PC-9 (cell line): ENCODE data around the gene SLC38A8. TPM values are rescaled to one million over a fixed set of nuclear protein-coding genes. Genes with fewer than 3 reads are reported as not detected.

Source experiments
- BruUV-seq: library from RNA; stranded (reverse); fragments of 400-500 nt; replicated peaks from 2 replicates; lab custom pipeline; 2021; lab: Mats Ljungman, UMichigan
- CTCF ChIA-PET: fragments of 300-600 bp; sonication (Branson Sonifier 250); formaldehyde crosslinking; loops from one replicate; lab custom pipeline; 2022; ENCODE audit warnings: antibody characterized with exemption; lab: Charles Lee
- POLR2A ChIA-PET: fragments of 300-600 bp; sonication (Branson Sonifier 250); formaldehyde crosslinking; loops from one replicate; lab custom pipeline; 2022; ENCODE audit warnings: antibody characterized with exemption; ENCODE audit not compliant: unreplicated experiment; lab: Charles Lee
- DNase-seq, 2 experiments: peaks; one replicate each; pipeline versions ENCODE4 v3.0.0 to v3.0.0-alpha.2; 2015 to 2022; ENCODE audit warnings: mixed read lengths in 1 of 2
- H2AFZ ChIP-seq: fragments of 200-600 bp; sonication (generic); 2 replicates; pipeline ENCODE4 v1.8.1; 2017; ENCODE audit warnings: antibody characterized with exemption
- H3F3A ChIP-seq: fragments of 200-600 bp; sonication (generic); 2 replicates; pipeline ENCODE4 v1.8.1; 2017; ENCODE audit warnings: antibody characterized with exemption, mild to moderate bottlenecking, low read depth; ENCODE audit not compliant: insufficient read depth
- H3K27ac ChIP-seq: fragments of 200-600 bp; sonication (generic); 2 replicates; pipeline ENCODE4 v1.6.1; 2016; ENCODE audit warnings: mixed run types
- H3K27me3 ChIP-seq: fragments of 200-600 bp; sonication (generic); 2 replicates; pipeline ENCODE4 v1.6.1; 2016; ENCODE audit warnings: low read depth, mixed run types; ENCODE audit not compliant: insufficient read depth
- H3K36me3 ChIP-seq: fragments of 200-600 bp; sonication (generic); 2 replicates; pipeline ENCODE4 v1.6.1; 2016; ENCODE audit warnings: low read depth, mixed run types
- H3K4me1 ChIP-seq: fragments of 200-600 bp; sonication (generic); replicated peaks from 2 replicates; pipeline ENCODE4 v1.6.1; 2016; ENCODE audit warnings: mixed run types; ENCODE audit not compliant: insufficient read depth
- H3K4me2 ChIP-seq: fragments of 200-600 bp; sonication (generic); 2 replicates; pipeline ENCODE4 v1.6.1; 2017; ENCODE audit warnings: mixed run types
- H3K4me3 ChIP-seq: fragments of 200-600 bp; sonication (generic); 2 replicates; pipeline ENCODE4 v1.6.1; 2016; ENCODE audit warnings: mixed run types
- H3K79me2 ChIP-seq: fragments of 200-600 bp; sonication (generic); 2 replicates; pipeline ENCODE4 v1.6.1; 2017; ENCODE audit warnings: low read depth, mixed run types
- H3K9me2 ChIP-seq: fragments of 200-600 bp; sonication (generic); 2 replicates; pipeline ENCODE4 v1.8.1; 2017; ENCODE audit warnings: mild to moderate bottlenecking; ENCODE audit not compliant: insufficient read depth
- H3K9me3 ChIP-seq: fragments of 200-600 bp; sonication (generic); 2 replicates; pipeline ENCODE4 v1.8.1; 2016; ENCODE audit warnings: low read depth; ENCODE audit not compliant: insufficient read depth
- H4K20me1 ChIP-seq: fragments of 200-600 bp; sonication (generic); 2 replicates; pipeline ENCODE4 v1.8.1; 2017; ENCODE audit not compliant: insufficient read depth
- CTCF ChIP-seq: fragments of 200-600 bp; sonication (generic); conservative IDR thresholded peaks from 2 replicates; pipeline ENCODE4 v1.6.1; 2017; ENCODE audit warnings: mixed run types, antibody characterized with exemption, mild to moderate bottlenecking, moderate library complexity
- EZH2 ChIP-seq: fragments of 200-600 bp; sonication (generic); IDR thresholded peaks from 2 replicates; pipeline ENCODE4 v1.8.0; 2017; ENCODE audit warnings: antibody characterized with exemption, low read depth
- intact Hi-C: fragments of 100-400 bp; cut with micrococcal nuclease; formaldehyde crosslinking; loops from one replicate; pipeline ENCODE4 v1.10.0; 2022; ENCODE audit not compliant: unreplicated experiment
- total RNA-seq: library from RNA; stranded (reverse); gene quantifications from 2 replicates; pipeline ENCODE4 v1.2.3, GENCODE V29; 2021

The SLC38A8 gene
- total RNA-seq, 1 experiment from 2014 or later, result not detected

- BruUV-seq, result no TSS peak
- POLR2A ChIA-PET, result no interaction called here
- H3K79me2 ChIP-seq, result no peaks in the 10 kb centered on the region
- H3K4me2 ChIP-seq, result no peak overlapping the region
- no peaks in the 10 kb centered on the region for H3K9me2 ChIP-seq
- H4K20me1 ChIP-seq, result no peaks in the 10 kb centered on the region
- H3K4me1 ChIP-seq, result no peaks in the 10 kb centered on the region
- H3F3A ChIP-seq, result peaks cover 21% of the 10 kb centered on the region; the same call in 1 of the 2 replicates
- no peak for DNase-seq
- H3K4me3 ChIP-seq, result no peak overlapping the region
- H3K27ac ChIP-seq, result no peak overlapping the region
- no peaks in the 10 kb centered on the region for H3K27me3 ChIP-seq
- no peaks in the 10 kb centered on the region for H3K9me3 ChIP-seq
- peaks cover 4% of the 10 kb centered on the region for H3K36me3 ChIP-seq
- TF ChIP-seq EZH2 (no peak), CTCF (no peak)
- intact Hi-C loops, result no loop called here
- no peak overlapping the region for H2AFZ ChIP-seq
- CTCF ChIA-PET, result no interaction called here
Measured at GRCh38 chr16:84068041-84068440, 25.4 kb upstream of the SLC38A8 start.

DNA sequence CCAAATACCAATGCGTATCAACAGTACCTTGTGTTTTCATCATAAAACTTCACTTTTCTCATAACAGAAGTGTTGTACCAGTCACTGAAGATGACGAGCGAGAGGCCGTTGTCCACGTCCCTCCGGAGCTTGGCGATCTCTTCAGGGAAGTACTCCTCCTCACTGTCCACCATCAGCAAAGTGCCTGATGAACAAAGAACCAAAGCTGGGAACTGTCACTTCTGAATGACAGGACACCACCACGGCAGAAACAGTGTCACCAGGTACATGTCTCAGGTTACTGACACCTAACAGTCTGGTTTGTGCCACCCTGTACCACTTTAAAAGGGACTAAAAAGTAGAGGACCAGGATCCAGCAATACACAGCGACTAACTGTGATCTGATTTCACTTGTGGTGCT, 25.0 kb upstream of the SLC38A8 start:
- H3K27ac ChIP-seq, result no peak overlapping the region
- POLR2A ChIA-PET, result no interaction called here
- H3K4me3 ChIP-seq, result no peak overlapping the region
- no peaks in the 10 kb centered on the region for H3K79me2 ChIP-seq
- H3K4me2 ChIP-seq, result no peak overlapping the region
- intact Hi-C loops, result no loop called here
- no peaks in the 10 kb centered on the region for H3K9me3 ChIP-seq
- CTCF ChIA-PET, result no interaction called here
- BruUV-seq, result no TSS peak
- H3K4me1 ChIP-seq, result no peaks in the 10 kb centered on the region
- DNase-seq, result no peak
- H2AFZ ChIP-seq, result no peak overlapping the region
- no peaks in the 10 kb centered on the region for H4K20me1 ChIP-seq
- H3K27me3 ChIP-seq, result no peaks in the 10 kb centered on the region
- TF ChIP-seq EZH2 (no peak), CTCF (no peak)
- peaks cover 21% of the 10 kb centered on the region; the same call in 1 of the 2 replicates for H3F3A ChIP-seq
- H3K9me2 ChIP-seq, result no peaks in the 10 kb centered on the region
- H3K36me3 ChIP-seq, result peaks cover 5% of the 10 kb centered on the region

GRCh38 chr16:84065536-84066132, 23.0 kb upstream of the SLC38A8 start:
- no peak for TF ChIP-seq EZH2
- TF ChIP-seq CTCF, result peak; percentile 66
- no peaks in the 10 kb centered on the region for H3K9me3 ChIP-seq
- CTCF ChIA-PET, result interaction anchor here (0.6 to 1.9 kb wide), 4 partner anchors 81 to 635 kb away, joined by 3 to 13 read pairs (median 4); no protein-coding TSS in a partner anchor
- H3F3A ChIP-seq, result peaks cover 21% of the 10 kb centered on the region; the same call in 1 of the 2 replicates
- no peak overlapping the region for H3K4me2 ChIP-seq
- POLR2A ChIA-PET, result interaction anchor here (0.6 kb wide), 2 partner anchors 101 to 109 kb away, joined by 3 to 5 read pairs; no protein-coding TSS in a partner anchor
- H3K4me1 ChIP-seq, result no peaks in the 10 kb centered on the region
- no peaks in the 10 kb centered on the region for H3K9me2 ChIP-seq
- H4K20me1 ChIP-seq, result no peaks in the 10 kb centered on the region
- H3K27me3 ChIP-seq, result no peaks in the 10 kb centered on the region
- no peak overlapping the region for H3K27ac ChIP-seq
- no peak overlapping the region for H3K4me3 ChIP-seq
- peaks cover 18% of the 10 kb centered on the region for H3K36me3 ChIP-seq
- BruUV-seq, result no TSS peak
- DNase-seq, result peak in 1 of 2 experiments; percentile 42
- H3K79me2 ChIP-seq, result no peaks in the 10 kb centered on the region
- H2AFZ ChIP-seq, result no peak overlapping the region
- intact Hi-C loops, result loop anchor here (1.0 kb wide), 2 partner anchors 109 to 239 kb away; no protein-coding TSS in a partner anchor
